Non-pigmented ciliary epithelial cell (primary cell): Measurements from ENCODE around the gene TPI1.
"Not testable (repeated sequence)": the region's sequence is repeated elsewhere in the genome, so short reads cannot be mapped to it uniquely, and the experiment has no call there.

Experiments used
- DNase-seq: peaks from one replicate; pipeline ENCODE4 v3.0.0-alpha.2; 2010; ENCODE audit warnings: low read depth

The TPI1 gene

DNA sequence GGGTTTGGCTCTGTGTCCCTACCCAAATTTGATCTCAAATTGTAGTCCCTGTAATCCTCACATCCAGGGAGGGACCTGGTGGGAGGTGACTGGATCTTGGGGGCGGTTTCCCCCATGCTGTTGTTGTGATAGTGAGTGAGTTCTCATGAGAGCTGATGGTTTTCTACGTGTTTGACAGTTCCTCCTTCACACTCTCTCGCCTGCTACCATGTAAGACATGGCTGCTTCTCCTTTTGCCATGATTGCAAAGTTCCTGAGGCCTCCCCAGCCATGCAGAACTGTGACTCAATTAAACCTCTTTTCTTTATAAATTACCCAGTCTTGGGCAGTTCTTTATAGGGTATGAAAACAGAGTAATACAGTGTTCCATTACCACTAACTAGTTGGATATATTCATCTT is 27.0 kb downstream of the TPI1 start:
- DNase-seq = no peak

DNA sequence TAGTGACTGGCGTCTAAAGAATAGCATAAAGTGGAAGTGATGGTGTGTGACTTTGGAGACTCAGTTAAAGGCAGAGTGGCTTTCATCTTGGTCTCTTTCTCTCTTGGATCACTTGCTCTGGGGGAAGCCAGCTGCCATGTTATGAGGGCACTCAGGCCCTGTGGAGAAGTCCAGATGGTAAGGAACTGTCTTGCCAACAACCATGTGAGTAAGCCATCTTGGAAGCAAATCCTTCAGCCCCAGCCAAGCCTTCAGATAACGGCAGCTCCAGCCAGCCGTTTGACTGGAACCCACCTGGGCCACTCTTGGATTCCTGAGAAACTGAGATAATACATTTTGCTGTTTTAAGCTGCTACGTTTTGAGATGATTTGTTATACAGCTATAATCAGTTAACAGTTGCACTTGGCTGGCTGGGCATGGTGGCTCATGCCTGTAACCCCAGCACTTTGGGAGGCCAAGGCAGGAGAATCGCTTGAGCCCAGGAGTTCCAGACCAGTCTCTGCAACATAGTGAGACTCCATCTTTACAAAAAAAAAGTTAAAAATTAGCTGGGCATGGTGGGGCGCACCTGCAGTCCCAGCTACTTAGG is 29.6 kb downstream of the TPI1 start:
- no peak for DNase-seq

DNA sequence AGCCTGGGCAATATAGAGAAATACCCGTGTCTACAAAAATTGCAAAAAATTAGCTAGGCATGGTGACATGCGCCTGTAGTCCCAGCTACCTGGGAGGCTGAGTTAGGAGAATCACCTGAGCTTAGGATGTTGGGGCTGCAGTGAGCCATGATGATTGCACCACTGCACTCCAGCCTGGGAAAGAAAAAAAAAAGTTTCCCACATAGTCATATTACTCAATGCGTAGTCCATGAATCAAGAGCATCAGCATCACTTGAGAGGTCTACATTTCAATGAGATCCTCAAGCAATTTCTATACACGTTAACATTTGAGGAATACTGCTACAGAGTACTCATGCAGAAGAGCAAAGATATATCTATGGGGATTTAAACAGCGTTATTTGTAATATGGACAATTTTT is 32.1 kb downstream of the TPI1 start:
- DNase-seq = no peak

DNA sequence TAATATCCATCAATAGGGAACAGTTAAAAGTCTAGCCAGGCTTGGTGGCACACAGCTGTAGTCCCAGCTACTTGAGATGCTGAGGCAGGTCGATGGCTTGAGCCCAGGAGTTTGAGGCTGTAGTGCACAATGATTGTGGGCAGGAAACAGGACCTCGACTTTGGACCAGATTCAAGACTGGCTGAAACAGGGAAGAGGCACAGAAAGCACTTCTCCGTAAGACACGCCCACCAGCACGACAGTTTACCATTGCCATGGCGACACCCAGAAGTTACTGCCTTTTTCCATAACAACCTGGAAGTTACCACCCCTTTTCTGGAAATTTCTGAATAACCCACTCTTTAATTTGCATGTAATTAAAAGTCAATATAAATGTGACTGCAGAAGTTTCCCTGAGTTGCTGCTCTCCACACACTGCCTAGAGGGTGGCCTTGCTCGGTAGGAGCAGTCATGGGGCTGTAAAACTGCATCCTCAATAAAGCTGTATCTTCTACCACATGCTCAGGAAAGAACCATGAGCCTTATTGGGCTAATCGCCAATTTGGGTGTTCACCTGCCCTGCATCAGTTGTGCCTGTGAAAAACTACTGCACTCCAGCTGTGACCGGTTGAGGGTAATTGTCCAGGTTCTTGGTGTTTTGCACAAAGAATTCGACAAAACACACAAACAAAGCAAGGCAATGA is 32.6 kb downstream of the TPI1 start:
- DNase-seq = no peak

DNA sequence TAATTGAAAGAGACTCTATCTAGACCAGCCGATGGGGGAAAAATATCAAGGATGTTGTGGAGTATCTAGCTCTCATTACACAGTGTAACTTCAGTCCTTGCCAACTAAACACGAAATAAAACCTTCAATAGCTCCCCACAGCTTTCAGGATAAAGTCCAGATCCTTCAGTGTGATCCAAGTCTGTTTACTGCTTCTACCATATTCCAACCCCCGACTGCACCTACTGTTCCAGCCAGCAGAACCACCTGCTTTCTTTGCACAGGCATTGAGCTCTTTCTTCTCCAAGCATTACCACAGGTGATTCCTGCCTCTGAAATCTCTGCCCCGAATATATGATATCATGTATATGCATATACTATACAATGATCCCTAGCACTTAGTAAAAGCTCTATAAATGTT is 35.1 kb downstream of the TPI1 start:
- DNase-seq = no peak

DNA sequence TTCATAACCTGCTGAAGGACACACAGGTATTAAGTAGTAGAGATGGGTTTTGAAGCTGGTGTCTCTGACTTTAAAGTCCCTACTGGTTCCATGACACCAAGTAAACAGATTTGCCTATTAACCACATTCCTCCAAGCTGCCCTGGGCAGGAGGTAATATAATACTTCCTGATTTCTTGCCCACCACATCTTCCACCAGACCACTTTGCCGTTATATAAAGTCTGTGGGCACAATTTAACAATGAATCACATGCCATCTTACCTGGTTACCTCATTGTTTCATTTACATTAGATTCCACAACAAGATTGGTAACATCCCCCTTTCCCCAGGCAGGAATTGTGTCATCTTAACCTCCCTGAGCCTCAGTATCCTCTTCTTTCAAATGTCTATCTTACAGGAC is 36.4 kb downstream of the TPI1 start:
- DNase-seq = no peak

DNA sequence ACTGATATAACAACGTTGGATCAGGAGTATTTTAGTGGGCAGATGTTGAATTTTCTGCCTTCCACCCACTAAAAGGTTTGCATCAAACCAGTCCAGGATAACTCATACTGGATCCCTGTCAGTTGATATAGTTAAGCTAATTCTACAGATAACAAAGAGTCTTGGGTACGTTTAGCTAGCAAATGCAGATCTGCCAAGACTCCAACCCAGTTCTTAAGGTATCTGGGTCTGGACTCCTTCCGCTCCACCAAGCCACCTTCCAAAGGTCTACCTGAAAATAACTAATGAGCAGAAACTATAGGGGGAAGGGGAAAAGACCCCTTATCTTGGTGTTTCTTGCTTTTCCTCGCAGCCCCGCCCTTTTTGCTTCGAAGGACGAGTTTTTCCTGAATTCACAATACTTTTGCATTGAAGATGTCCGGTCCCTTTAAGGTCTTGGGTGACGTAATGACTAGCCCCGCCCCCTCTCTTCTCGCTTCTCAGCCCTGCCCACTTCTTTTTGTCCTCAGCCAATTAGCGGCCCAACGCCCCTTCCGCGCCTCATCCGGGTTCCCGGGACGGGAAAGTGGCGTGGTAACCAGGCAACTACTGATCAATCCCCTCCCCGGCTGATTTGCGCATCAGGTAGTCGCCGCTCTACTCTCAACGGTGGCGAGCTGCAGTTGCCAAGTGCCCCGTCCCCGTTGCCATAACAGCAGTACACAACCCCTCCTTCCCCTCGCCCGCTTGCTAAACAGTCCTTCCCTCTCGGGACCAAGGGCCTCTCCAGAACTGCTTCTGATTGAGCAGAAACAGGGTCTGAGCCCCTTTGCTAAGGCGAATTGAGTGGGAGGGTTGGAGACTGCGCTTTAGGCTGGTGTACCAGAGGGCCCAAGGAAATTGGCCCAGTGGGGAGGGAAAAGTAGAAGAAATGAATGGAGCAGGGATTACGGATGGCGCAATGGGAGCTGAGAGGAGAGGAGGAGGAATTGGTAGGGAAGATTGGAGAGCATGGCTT is 37.2 kb downstream of the TPI1 start, which contains the start of gene LRRC23:
LRRC23 (plus strand) TSS at position 543 of the 997 bp plus-strand sequence. CDS start 812 bp downstream, outside the sequence.
- peak; percentile 71 for DNase-seq

DNA sequence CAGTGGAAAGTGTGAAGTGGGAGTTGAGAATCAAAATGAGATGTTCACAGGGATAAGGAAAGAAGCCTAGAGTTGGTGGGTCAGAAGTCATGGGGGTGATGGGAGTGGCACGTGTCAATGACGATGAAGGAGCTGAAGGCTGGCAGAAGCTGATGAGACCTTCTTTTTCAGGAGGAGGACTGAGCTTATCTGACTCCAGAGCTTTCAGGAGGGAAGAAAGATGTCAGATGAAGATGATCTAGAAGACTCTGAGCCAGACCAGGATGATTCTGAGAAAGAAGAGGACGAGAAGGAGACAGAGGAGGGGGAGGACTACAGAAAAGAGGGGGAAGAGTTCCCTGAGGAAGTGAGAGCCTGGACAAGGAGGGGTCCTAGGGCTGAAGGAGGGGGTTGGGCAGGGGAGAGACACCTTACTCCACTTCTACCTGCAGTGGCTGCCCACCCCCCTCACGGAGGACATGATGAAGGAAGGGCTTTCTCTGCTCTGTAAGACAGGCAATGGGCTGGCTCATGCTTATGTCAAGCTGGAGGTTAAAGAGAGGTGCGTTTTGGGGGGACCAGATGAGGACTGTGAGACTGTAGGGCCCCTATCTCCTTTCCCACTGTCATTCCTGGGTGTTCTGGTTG is 38.2 kb downstream of the TPI1 start:
- DNase-seq = no peak

DNA sequence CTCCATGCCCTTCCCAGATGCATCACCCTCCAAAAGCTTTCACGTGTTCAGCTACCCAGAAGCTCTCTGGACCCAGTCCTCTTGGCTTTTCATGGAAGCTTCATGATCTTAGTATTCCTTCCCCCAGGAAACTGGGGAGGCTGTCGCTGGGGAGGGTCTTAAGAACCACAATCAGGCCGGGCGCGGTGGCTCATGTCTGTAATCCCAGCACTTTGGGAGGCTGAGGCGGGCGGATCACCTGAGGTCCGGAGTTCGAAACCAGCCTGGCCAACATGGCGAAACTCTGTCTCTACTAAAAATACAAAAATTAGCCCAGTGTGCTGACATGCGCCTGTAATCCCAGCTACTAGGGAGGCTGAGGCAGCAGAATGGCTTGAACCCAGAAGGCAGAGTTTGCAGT is 40.8 kb downstream of the TPI1 start:
- DNase-seq = not testable (repeated sequence)

DNA sequence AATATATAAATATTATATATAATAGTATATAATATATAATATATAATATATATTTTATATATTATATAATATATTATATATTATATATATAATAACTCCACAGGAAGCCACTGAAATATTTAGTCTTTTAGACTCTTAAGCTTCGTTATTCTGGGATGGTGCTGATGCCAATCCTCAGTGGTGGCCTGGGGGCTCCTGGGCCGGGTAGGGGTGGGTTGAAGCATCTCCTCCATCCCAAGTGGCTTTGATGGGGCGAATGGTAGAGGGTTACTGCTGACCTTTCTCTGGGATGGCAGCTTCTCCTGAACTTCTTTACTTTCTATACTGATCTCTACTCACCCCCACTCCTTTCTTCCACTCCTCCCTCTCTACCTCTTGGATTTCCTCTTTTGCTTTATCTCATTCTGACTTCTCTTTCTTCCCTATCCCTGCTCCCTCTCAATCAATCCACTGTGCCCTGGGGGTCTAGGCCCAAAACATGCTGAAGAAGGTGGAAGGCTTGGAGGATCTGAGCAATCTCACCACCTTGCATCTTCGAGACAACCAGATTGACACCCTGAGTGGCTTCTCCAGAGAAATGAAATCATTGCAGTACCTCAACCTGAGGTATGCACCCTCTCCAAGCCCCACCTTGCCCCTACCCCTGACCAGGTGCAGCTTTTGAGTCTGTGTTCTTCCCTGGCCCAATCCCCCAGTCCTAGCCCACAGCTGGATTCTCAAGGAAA is 42.3 kb downstream of the TPI1 start:
- no peak for DNase-seq

DNA sequence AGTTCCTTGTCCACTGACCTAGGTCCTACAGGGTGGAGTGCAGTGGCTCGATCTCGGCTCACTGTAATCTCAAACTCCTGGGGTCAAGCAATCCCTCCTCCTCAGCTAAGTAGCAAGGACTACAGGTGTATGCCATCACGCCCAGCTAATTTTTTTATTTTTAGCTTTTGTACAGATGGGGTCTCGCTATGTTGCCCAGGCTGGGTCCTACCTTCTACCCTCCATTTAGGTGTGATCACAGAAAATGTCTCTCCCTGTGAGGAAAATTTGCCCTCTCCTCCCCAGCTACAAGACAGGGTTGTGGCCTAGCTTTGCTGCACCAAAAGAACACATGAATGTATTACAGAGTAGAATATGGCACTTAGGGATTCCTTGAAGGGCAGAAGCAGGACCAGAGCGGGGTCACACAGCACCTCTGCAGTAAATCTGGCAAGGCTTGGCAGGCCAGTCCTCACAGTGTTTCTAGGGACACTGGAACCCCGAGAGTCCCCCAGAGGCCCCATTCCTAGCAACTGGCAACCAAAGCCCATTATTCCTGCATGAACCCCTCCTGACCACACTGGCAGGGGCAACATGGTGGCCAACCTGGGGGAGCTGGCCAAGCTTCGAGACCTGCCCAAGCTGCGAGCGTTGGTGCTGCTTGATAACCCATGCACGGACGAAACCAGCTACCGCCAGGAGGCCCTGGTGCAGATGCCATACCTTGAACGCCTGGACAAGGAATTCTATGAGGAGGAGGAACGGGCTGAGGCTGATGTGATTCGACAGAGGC is 45.0 kb downstream of the TPI1 start:
- no peak for DNase-seq

DNA sequence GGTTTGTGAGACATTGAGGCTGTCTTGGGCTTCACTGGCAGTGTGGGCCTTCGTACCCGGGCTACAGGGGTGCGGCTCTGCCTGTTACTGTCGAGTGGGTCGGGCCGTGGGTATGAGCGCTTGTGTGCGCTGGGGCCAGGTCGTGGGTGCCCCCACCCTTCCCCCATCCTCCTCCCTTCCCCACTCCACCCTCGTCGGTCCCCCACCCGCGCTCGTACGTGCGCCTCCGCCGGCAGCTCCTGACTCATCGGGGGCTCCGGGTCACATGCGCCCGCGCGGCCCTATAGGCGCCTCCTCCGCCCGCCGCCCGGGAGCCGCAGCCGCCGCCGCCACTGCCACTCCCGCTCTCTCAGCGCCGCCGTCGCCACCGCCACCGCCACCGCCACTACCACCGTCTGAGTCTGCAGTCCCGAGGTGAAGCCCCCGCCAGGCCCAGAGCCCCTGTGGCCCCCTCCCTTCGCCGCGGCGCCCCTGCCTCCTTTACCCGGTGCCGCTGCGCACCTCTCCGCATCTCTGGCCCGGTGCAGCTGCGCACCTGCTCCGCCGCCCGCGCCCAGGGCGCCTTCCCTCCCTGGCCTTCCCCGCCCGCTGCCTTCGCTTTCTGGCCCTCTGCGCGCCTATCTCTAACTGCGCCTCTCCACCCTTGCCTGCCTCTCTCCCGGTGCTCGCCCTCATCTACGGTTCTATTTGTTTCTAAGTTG is 47.1 kb downstream of the TPI1 start, which contains the start of gene ENO2:
ENO2 (plus strand) TSS at position 335 of the 701 bp plus-strand sequence. CDS start 1,253 bp downstream, outside the sequence.
- no peak for DNase-seq

DNA sequence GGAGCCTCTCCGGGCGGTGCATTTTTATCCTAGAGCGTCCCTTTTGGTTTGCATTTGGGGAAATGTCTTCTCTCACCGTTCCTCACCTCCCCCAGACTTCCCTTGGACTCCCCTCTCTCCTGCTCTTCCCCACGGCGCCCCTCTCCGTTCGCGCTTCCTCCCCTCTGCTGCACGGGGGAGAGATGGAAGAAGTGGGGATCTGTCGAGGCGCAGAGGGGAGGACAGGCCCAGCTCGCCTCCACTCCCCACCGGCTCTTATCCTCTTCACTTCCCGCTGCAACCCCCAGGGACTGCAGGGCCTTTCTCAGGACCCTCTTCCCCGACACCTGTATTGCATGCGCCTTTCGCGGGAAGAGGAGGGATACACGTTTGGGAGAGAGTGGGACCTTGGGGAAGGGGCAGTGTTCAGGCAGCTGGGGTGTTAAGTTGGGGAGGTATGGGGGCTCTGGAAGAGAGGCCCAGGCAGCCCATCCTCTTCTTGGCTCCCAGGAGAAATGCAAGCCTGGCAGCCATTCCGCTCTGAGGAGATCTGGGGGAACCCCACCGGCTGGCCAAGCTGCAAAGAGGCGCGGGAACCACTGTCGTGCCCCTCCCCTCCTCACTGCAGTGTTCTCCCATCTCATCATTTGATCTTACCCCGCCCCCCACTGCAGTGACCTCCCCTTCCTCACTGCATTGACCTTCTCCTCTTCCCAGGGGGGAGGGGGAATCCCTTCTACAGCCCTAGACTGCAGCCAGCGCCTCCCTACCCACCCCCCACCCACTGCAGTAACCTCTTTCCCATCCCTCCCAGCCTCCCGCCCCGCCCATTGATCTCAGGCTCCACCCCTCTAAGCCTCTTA is 47.8 kb downstream of the TPI1 start:
- no peak for DNase-seq

DNA sequence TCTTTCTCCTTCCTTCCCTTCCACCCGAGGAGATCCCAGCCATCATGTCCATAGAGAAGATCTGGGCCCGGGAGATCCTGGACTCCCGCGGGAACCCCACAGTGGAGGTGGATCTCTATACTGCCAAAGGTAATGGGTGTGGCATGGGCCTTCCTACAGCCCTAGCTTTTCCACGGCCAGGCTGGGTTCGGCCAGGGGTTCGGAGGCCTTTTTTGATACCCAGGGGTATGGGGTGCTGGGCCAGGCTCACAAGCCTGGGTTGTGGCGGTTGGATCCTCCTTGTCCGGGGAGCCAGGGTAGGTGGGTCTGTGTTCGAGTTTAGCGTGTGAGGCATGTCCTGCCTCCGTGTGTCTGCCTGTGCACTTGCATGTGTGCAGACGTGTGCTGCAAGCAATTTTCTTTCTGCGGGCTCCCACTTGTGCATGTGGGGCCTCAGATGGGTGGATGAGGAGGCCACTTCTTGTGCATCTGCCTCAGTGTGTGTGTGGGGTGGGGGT is 48.5 kb downstream of the TPI1 start:
- DNase-seq = no peak

DNA sequence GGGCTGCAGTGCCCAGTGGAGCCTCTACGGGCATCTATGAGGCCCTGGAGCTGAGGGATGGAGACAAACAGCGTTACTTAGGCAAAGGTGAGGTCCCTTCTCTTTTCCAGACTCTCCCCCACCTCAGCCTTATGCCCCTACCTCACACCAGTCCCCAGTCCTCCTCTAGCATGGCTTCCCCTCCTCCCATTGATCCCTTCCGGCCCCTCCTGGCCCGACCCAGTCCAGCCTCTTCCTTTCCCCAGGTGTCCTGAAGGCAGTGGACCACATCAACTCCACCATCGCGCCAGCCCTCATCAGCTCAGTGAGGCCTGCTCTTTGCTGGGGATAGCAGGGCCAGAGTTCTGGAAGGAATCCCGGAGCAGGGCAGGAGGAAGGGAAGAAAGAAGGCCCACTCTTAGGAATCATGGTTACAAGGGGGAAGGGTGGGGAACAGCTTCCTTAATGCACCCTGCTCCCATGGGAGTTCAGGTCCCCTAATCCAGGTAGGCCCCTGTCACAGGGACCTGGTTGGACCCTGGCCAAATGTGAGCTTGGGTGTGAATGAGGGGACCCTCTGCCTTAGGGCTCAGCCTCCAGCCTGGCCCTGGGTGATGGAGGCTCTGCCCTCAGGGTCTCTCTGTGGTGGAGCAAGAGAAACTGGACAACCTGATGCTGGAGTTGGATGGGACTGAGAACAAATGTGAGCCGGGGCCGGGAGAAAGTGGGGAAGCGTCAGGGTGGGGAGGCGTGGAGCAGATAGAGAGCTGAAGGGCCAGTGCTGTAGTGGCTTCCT is 49.3 kb downstream of the TPI1 start:
- DNase-seq = no peak

DNA sequence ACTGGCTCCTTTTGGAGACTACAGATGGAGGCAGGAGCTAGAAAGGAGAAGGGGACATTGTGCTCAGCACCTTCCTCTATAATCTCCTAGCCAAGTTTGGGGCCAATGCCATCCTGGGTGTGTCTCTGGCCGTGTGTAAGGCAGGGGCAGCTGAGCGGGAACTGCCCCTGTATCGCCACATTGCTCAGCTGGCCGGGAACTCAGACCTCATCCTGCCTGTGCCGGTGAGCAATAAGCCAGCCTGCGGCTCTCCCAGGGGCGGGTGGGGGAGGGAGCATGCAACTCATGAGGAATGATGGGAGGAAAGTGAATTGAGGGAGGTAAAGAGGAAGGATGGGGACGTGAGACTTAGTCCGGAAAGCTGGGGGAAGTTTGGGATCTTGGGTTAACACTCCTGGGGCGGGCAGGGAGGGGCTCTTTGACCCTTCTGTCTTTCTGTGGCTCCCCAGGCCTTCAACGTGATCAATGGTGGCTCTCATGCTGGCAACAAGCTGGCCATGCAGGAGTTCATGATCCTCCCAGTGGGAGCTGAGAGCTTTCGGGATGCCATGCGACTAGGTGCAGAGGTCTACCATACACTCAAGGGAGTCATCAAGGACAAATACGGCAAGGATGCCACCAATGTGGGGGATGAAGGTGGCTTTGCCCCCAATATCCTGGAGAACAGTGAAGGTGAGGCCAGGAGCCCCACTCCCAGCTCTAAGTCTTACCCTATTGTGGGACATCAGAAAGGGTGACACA is 50.3 kb downstream of the TPI1 start:
- no peak for DNase-seq

DNA sequence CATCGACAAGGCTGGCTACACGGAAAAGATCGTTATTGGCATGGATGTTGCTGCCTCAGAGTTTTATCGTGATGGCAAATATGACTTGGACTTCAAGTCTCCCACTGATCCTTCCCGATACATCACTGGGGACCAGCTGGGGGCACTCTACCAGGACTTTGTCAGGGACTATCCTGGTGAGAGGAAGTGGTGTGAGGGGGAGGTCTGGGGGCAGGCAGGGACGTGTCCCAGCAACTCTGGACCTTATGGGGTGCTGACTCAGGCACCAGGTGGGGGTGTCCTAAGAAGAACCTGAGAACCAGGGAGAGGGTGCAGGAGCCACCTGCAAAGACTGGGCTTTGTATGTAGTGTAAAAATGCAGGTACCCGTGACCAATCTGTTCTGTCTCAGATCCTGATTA is 52.3 kb downstream of the TPI1 start:
- no peak for DNase-seq
